Measurements from ENCODE around the gene CRACDL. TPM values are rescaled to one million over a fixed set of nuclear protein-coding genes. Genes with fewer than 3 reads are reported as not detected.

CRACDL gene
- total and polyA plus RNA-seq, 12 donors: 1.2 to 7.9 (median 3.2) TPM

DNA sequence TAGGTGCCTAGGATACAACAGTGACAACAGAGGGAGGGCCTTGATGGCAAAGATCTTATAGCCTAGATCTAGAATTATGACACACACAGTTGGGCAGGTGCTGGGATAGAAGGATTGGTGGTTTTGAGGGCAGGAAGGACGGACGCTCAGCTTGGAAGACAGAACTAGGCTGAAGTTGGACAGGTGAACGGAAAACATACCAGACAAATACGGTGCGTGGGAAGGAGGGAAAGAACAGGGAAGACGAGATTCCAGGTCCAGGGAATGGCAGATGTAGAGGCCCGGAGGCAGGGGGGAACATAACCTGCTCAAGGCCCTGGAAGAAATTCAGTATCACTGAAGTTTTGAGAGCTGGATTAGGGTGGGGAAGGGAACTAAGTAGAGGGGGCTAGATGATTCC is 40.8 kb downstream of the CRACDL start:
- ATAC-seq (no peak), DNase-seq (no peak)
- no peaks in the 10 kb centered on the region for H3K4me1 ChIP-seq
- H3K4me3 ChIP-seq: no peak overlapping the region
- no peak overlapping the region for H3K27ac ChIP-seq
- intact Hi-C loops (cut with DNase I): no loop called here
- no peak for TF ChIP-seq CTCF (IDR thresholded peaks at IDR 0.05)
- WGBS, 2 donors: 91 to 93% methylated on average over 7 of the region's 7 CpGs
- H3K36me3 ChIP-seq: no peaks in the 10 kb centered on the region
- H3K9me3 ChIP-seq: peaks cover 0 to 6% (median 0%) of the 10 kb centered on the region in 11 donors
- H3K27me3 ChIP-seq: peaks cover 0 to 7% (median 0%) of the 10 kb centered on the region in 7 donors

- intact Hi-C loops (cut with DNase I): no loop called here
- Histone ChIP-seq H3K9me3 (peaks cover 0 to 11% (median 0%) of the 10 kb centered on the region in 11 donors), H3K27ac (no peak overlapping the region), H3K4me3 (no peak overlapping the region), H3K4me1 (no peaks in the 10 kb centered on the region), H3K36me3 (no peaks in the 10 kb centered on the region), H3K27me3 (peaks cover 0 to 7% (median 0%) of the 10 kb centered on the region in 7 donors)
- ATAC-seq (no peak), DNase-seq (no peak)
- TF ChIP-seq CTCF (IDR thresholded peaks at IDR 0.05): no peak
- WGBS, 2 donors: 92 to 95% methylated on average over 11 of the region's 11 CpGs
Measured at GRCh38 chr2:98894331-98895000, 41.6 kb downstream of the CRACDL start.

- H3K9me3 ChIP-seq: peaks cover 0 to 13% (median 0%) of the 10 kb centered on the region in 11 donors
- no peak overlapping the region for H3K27ac ChIP-seq
- 76 to 84% methylated on average over 10 of the region's 10 CpGs for WGBS, 2 donors
- ATAC-seq (no peak), DNase-seq (no peak)
- H3K36me3 ChIP-seq: no peaks in the 10 kb centered on the region
- peaks cover 0 to 7% (median 0%) of the 10 kb centered on the region in 7 donors for H3K27me3 ChIP-seq
- no peaks in the 10 kb centered on the region for H3K4me1 ChIP-seq
- intact Hi-C loops (cut with DNase I): no loop called here
- no peak overlapping the region for H3K4me3 ChIP-seq
- no peak for TF ChIP-seq CTCF (IDR thresholded peaks at IDR 0.05)
Measured at GRCh38 chr2:98893911-98894321, 42.1 kb downstream of the CRACDL start.

DNA sequence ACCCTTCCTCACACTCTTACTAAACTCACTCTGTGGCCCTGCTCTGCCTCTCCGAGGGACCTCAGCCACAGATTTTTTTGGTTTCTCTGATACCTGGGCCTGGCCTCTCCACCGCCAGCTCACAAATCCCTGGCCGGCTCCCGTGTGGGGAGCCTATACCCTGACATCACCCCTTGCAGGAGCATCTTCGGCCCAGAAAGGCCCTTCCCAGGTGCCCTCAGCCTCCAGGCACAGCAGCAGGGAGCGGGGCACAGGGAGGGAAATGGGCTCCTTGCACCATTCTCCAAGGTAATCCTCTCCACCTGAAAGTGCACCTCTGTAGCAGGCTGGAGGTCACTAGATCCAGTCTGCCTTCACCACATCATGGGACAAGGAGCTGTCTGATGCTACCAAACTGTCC is 43.2 kb downstream of the CRACDL start:
- Histone ChIP-seq H3K4me3 (no peak overlapping the region), H3K9me3 (peaks cover 0 to 23% (median 4%) of the 10 kb centered on the region in 11 donors), H3K36me3 (no peaks in the 10 kb centered on the region), H3K4me1 (no peaks in the 10 kb centered on the region), H3K27me3 (peaks cover 0 to 7% (median 0%) of the 10 kb centered on the region in 7 donors), H3K27ac (no peak overlapping the region)
- intact Hi-C loops (cut with DNase I): no loop called here
- TF ChIP-seq CTCF (IDR thresholded peaks at IDR 0.05): no peak
- 84 to 90% methylated on average over 6 of the region's 6 CpGs for WGBS, 2 donors
- no peak for ATAC-seq
- no peak for DNase-seq

Measured in heart right ventricle (tissue), 16 donors.